ENCODE results near the gene OR6B1.

Gene OR6B1

DNA sequence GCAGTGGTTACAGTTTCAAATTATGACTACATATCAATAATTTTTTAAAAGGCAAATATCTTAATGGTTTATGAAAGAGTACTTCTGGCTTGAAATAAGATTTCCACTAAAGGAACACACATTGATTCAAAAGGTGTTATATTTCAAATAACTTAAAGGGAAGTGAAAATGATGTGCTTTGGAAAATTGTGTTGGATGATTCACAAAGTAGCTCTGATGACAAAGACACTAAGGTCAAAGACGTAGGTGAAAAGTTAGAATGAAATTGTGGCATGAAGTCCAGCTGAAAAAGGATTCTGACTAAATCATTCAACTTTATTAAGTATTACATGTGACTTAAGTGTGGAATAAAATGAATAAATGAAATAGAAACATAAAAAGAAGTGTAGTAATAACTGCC lies 27.9 kb downstream of the OR6B1 start:
- DNase-seq (ENCODE audit: extremely low spot score), result no peak
- no peak for TF ChIP-seq FOXM1 (IDR thresholded peaks at IDR 0.05; ENCODE audit: borderline replicate concordance)
- TF ChIP-seq ZNF384 (IDR thresholded peaks at IDR 0.05), result no peak
- no peak for TF ChIP-seq SP1 (IDR thresholded peaks at IDR 0.05)
- TF ChIP-seq ELF4 (IDR thresholded peaks at IDR 0.05), result no peak
- TF ChIP-seq CTBP1 (IDR thresholded peaks at IDR 0.05; ENCODE audit: borderline replicate concordance), result no peak
- TF ChIP-seq HDGF (IDR thresholded peaks at IDR 0.05; ENCODE audit: borderline replicate concordance), result no peak
- CTCF ChIA-PET, result interaction anchor here (0.6 kb wide), 1 partner anchor 612 kb away, joined by 3 read pairs; no protein-coding TSS in a partner anchor
- POLR2A ChIA-PET, result no interaction called here

DNA sequence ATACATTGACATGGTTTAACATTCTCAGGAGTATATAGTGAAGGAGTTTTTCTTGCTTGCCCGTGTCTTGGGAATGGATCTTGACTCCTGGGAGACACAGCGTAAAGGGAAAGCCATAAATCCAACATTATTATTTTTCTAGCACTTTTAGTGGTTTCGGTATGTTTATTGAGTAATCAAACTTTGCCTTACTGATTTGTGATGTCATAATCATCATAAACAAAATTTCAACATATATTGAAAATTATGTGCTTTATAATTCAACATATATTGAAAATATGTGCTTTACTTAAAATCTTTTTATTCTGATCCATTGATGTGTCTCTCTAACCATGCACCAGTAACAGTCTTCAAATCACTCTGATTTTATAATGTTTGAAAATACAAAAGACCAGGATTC lies 28.4 kb downstream of the OR6B1 start:
- no peak for DNase-seq (ENCODE audit: extremely low spot score)
- ChIA-PET POLR2A (no interaction called here), CTCF (interaction anchor here (0.6 kb wide), 1 partner anchor 613 kb away, joined by 3 read pairs; no protein-coding TSS in a partner anchor)
- TF ChIP-seq SP1 (IDR thresholded peaks at IDR 0.05), result no peak
- no peak for TF ChIP-seq NFRKB (IDR thresholded peaks at IDR 0.05)
- TF ChIP-seq FOXA1 (IDR thresholded peaks at IDR 0.05), result no peak
- TF ChIP-seq ARNT (IDR thresholded peaks at IDR 0.05), result no peak
- TF ChIP-seq L3MBTL2 (conservative IDR thresholded peaks at IDR 0.05), result no peak
- TF ChIP-seq, protein P1, sequence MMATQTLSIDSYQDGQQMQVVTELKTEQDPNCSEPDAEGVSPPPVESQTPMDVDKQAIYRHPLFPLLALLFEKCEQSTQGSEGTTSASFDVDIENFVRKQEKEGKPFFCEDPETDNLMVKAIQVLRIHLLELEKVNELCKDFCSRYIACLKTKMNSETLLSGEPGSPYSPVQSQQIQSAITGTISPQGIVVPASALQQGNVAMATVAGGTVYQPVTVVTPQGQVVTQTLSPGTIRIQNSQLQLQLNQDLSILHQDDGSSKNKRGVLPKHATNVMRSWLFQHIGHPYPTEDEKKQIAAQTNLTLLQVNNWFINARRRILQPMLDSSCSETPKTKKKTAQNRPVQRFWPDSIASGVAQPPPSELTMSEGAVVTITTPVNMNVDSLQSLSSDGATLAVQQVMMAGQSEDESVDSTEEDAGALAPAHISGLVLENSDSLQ (IDR thresholded peaks at IDR 0.05), result no peak
- no peak for TF ChIP-seq LEF1 (IDR thresholded peaks at IDR 0.05; ENCODE audit: borderline replicate concordance)
- TF ChIP-seq FOXM1 (IDR thresholded peaks at IDR 0.05; ENCODE audit: borderline replicate concordance), result no peak
- no peak for TF ChIP-seq CTBP1 (IDR thresholded peaks at IDR 0.05; ENCODE audit: borderline replicate concordance)
- no peak for TF ChIP-seq FOXK2 (IDR thresholded peaks at IDR 0.05)
- no peak for TF ChIP-seq SUZ12 (IDR thresholded peaks at IDR 0.05)
- no peak for TF ChIP-seq ELF4 (IDR thresholded peaks at IDR 0.05)
- TF ChIP-seq ZNF384 (IDR thresholded peaks at IDR 0.05), result no peak
- no peak for TF ChIP-seq TARDBP (IDR thresholded peaks at IDR 0.05)
- TF ChIP-seq BHLHE40 (IDR thresholded peaks at IDR 0.05; ENCODE audit: borderline replicate concordance), result no peak
- no peak for TF ChIP-seq HDGF (IDR thresholded peaks at IDR 0.05; ENCODE audit: borderline replicate concordance)

- no peak for DNase-seq (ENCODE audit: extremely low spot score)
- POLR2A ChIA-PET, result interaction anchor here (1.9 kb wide), 1 partner anchor 131 kb away, joined by 4 read pairs; the partner anchor contains the start of gene TCAF1
- CTCF ChIA-PET, result no interaction called here
- TF ChIP-seq L3MBTL2 (conservative IDR thresholded peaks at IDR 0.05) (no peak), SUZ12 (IDR thresholded peaks at IDR 0.05) (no peak), ELF4 (IDR thresholded peaks at IDR 0.05) (no peak), ARNT (IDR thresholded peaks at IDR 0.05) (no peak), FOXA1 (IDR thresholded peaks at IDR 0.05) (no peak), SP1 (IDR thresholded peaks at IDR 0.05) (no peak), NFRKB (IDR thresholded peaks at IDR 0.05) (no peak), TARDBP (IDR thresholded peaks at IDR 0.05) (no peak)
- TF ChIP-seq, protein P1 (IDR thresholded peaks at IDR 0.05), result no peak
These were observed 32.4 kb downstream of the OR6B1 start for GRCh38 chr7:144032516-144032915.

- ChIA-PET POLR2A (interaction anchor here (1.9 kb wide), 1 partner anchor 131 kb away, joined by 4 read pairs; the partner anchor contains the start of gene TCAF1), CTCF (no interaction called here)
- TF ChIP-seq TARDBP (IDR thresholded peaks at IDR 0.05), result no peak
- TF ChIP-seq NFRKB (IDR thresholded peaks at IDR 0.05), result no peak
- no peak for TF ChIP-seq ZNF384 (IDR thresholded peaks at IDR 0.05)
- no peak for TF ChIP-seq BHLHE40 (IDR thresholded peaks at IDR 0.05; ENCODE audit: borderline replicate concordance)
- TF ChIP-seq HDGF (IDR thresholded peaks at IDR 0.05; ENCODE audit: borderline replicate concordance), result no peak
- TF ChIP-seq L3MBTL2 (conservative IDR thresholded peaks at IDR 0.05), result no peak
- no peak for TF ChIP-seq SUZ12 (IDR thresholded peaks at IDR 0.05)
- TF ChIP-seq, protein P1 (IDR thresholded peaks at IDR 0.05), result no peak
- no peak for TF ChIP-seq FOXM1 (IDR thresholded peaks at IDR 0.05; ENCODE audit: borderline replicate concordance)
- no peak for TF ChIP-seq FOXK2 (IDR thresholded peaks at IDR 0.05)
- DNase-seq (ENCODE audit: extremely low spot score), result no peak
These were observed 33.0 kb downstream of the OR6B1 start for GRCh38 chr7:144032985-144033709.

DNA sequence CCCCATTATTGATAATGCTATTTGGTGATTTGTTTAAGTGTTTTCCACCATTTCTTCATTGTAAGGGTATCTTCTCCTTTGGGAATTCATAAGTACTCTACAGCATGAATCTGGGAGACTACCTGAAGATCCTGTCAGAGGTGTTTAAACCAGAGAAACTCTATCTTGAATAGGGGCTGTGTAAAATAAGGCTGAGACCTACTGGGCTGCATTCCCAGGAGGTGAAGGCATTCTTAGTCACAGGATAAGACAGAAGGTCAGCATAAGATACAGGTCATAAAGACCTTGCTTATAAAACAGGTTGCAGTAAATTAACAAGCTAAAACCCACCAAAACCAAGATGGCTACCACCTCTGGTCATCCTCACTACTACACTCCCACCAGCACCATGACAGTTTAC lies 35.3 kb downstream of the OR6B1 start:
- no peak for DNase-seq (ENCODE audit: extremely low spot score)
- CTCF ChIA-PET, result interaction anchor here (1.3 kb wide), 1 partner anchor 11 kb away, joined by 3 read pairs; no protein-coding TSS in a partner anchor
- POLR2A ChIA-PET, result no interaction called here
- TF ChIP-seq NFRKB (IDR thresholded peaks at IDR 0.05) (no peak), SP1 (IDR thresholded peaks at IDR 0.05) (no peak), FOXA1 (IDR thresholded peaks at IDR 0.05) (no peak), FOXK2 (IDR thresholded peaks at IDR 0.05) (no peak), ARNT (IDR thresholded peaks at IDR 0.05) (no peak), CTBP1 (IDR thresholded peaks at IDR 0.05; ENCODE audit: borderline replicate concordance) (no peak), TARDBP (IDR thresholded peaks at IDR 0.05) (no peak), BHLHE40 (IDR thresholded peaks at IDR 0.05; ENCODE audit: borderline replicate concordance) (no peak), LEF1 (IDR thresholded peaks at IDR 0.05; ENCODE audit: borderline replicate concordance) (no peak), FOXM1 (IDR thresholded peaks at IDR 0.05; ENCODE audit: borderline replicate concordance) (no peak), L3MBTL2 (conservative IDR thresholded peaks at IDR 0.05) (no peak), ZNF384 (IDR thresholded peaks at IDR 0.05) (no peak), SUZ12 (IDR thresholded peaks at IDR 0.05) (no peak), HDGF (IDR thresholded peaks at IDR 0.05; ENCODE audit: borderline replicate concordance) (no peak), ELF4 (IDR thresholded peaks at IDR 0.05) (no peak)
- TF ChIP-seq, protein P1 (IDR thresholded peaks at IDR 0.05), result no peak
